Loucy (cell line): ENCODE measurements around the gene RRAD.

ENCODE experiments used
- H2AFZ ChIP-seq: fragments of 200-600 bp; sonication (generic); 2 replicates; pipeline ENCODE4 v1.6.0; 2016; ENCODE audit warnings: antibody characterized with exemption, mild to moderate bottlenecking, low read length, moderate library complexity
- H3F3A ChIP-seq: fragments of 200-600 bp; 2 replicates; pipeline ENCODE4 v1.6.0; 2016; ENCODE audit warnings: antibody characterized with exemption, low read depth, mild to moderate bottlenecking
- H3K27me3 ChIP-seq: fragments of 200-600 bp; sonication (generic); 2 replicates; pipeline ENCODE4 v1.6.1; 2014; ENCODE audit warnings: low read length, mild to moderate bottlenecking; ENCODE audit not compliant: insufficient read depth, poor library complexity, severe bottlenecking
- H3K36me3 ChIP-seq: fragments of 200-600 bp; sonication (generic); 2 replicates; pipeline ENCODE4 v1.6.1; 2016; ENCODE audit warnings: low read length; ENCODE audit not compliant: insufficient read depth
- H3K4me1 ChIP-seq: fragments of 200-600 bp; sonication (generic); 2 replicates; pipeline ENCODE4 v1.5.1; 2014; ENCODE audit warnings: low read length, mild to moderate bottlenecking; ENCODE audit not compliant: insufficient read depth, poor library complexity, severe bottlenecking
- H3K4me2 ChIP-seq: fragments of 200-600 bp; sonication (generic); 2 replicates; pipeline ENCODE4 v1.6.0; 2014; ENCODE audit warnings: antibody characterized with exemption, low read length, low read depth, mild to moderate bottlenecking; ENCODE audit not compliant: poor library complexity, severe bottlenecking
- H3K4me3 ChIP-seq: fragments of 200-600 bp; sonication (generic); 2 replicates; pipeline ENCODE4 v1.5.1; 2014; ENCODE audit warnings: low read length, mild to moderate bottlenecking, mixed read lengths; ENCODE audit not compliant: poor library complexity, severe bottlenecking
- H3K79me2 ChIP-seq: fragments of 200-600 bp; sonication (generic); 2 replicates; pipeline ENCODE4 v1.6.1; 2014; ENCODE audit warnings: low read length; ENCODE audit not compliant: insufficient read depth
- H3K9ac ChIP-seq: fragments of 200-600 bp; sonication (generic); 2 replicates; pipeline ENCODE4 v1.6.0; 2014; ENCODE audit warnings: mild to moderate bottlenecking, low read depth, low read length, moderate library complexity; ENCODE audit not compliant: poor library complexity, severe bottlenecking
- H3K9me2 ChIP-seq: fragments of 200-600 bp; sonication (generic); replicated peaks from 2 replicates; pipeline ENCODE4 v1.6.1; 2016; ENCODE audit warnings: low read depth, low read length, mixed read lengths
- H3K9me3 ChIP-seq: fragments of 200-600 bp; sonication (generic); 2 replicates; pipeline ENCODE4 v1.6.1; 2014; ENCODE audit warnings: mild to moderate bottlenecking, antibody characterized with exemption, low read length, low read depth; ENCODE audit not compliant: insufficient read depth
- H4K20me1 ChIP-seq: fragments of 200-600 bp; sonication (generic); 2 replicates; pipeline ENCODE4 v1.6.0; 2014; ENCODE audit warnings: antibody characterized with exemption, low read length, mild to moderate bottlenecking; ENCODE audit not compliant: insufficient read depth, poor library complexity, severe bottlenecking
- EZH2phosphoT487 ChIP-seq: fragments of 200-600 bp; IDR thresholded peaks from 2 replicates; pipeline ENCODE4 v1.6.1; 2018; ENCODE audit warnings: antibody characterized with exemption, mild to moderate bottlenecking, moderate library complexity, borderline replicate concordance
- TF ChIP-seq, protein P1 (sequence below): fragments of 200-600 bp; sonication (generic); conservative IDR thresholded peaks from 2 replicates; pipeline ENCODE4 v1.5.1; 2014; ENCODE audit warnings: mild to moderate bottlenecking, antibody characterized with exemption, low read length

Gene RRAD

DNA sequence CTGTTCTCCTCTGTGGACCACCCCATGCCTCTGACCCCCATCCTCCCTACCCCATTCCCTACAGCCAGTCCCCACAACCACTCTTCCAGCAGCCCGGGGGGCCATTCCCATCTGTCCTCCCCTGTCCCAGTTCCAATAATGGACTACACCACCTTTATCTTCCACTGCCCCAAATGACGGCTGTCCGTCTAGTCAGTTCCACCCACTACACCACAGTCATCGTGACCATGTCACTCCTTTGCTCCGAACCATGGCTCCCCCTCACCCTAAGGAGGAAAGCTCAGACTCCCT, 29.7 kb downstream of the RRAD start:
- no peaks in the 10 kb centered on the region for H3F3A ChIP-seq
- H3K9ac ChIP-seq, result no peak overlapping the region
- no peaks in the 10 kb centered on the region for H3K79me2 ChIP-seq
- H3K36me3 ChIP-seq, result no peaks in the 10 kb centered on the region
- H3K4me1 ChIP-seq, result peaks cover 10% of the 10 kb centered on the region
- no peaks in the 10 kb centered on the region for H3K9me2 ChIP-seq
- no peaks in the 10 kb centered on the region for H4K20me1 ChIP-seq
- H3K9me3 ChIP-seq, result no peaks in the 10 kb centered on the region
- TF ChIP-seq, protein P1, sequence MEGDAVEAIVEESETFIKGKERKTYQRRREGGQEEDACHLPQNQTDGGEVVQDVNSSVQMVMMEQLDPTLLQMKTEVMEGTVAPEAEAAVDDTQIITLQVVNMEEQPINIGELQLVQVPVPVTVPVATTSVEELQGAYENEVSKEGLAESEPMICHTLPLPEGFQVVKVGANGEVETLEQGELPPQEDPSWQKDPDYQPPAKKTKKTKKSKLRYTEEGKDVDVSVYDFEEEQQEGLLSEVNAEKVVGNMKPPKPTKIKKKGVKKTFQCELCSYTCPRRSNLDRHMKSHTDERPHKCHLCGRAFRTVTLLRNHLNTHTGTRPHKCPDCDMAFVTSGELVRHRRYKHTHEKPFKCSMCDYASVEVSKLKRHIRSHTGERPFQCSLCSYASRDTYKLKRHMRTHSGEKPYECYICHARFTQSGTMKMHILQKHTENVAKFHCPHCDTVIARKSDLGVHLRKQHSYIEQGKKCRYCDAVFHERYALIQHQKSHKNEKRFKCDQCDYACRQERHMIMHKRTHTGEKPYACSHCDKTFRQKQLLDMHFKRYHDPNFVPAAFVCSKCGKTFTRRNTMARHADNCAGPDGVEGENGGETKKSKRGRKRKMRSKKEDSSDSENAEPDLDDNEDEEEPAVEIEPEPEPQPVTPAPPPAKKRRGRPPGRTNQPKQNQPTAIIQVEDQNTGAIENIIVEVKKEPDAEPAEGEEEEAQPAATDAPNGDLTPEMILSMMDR, result no peak
- no peak for TF ChIP-seq EZH2phosphoT487
- H3K27me3 ChIP-seq, result no peaks in the 10 kb centered on the region
- no peak overlapping the region for H2AFZ ChIP-seq
- H3K4me2 ChIP-seq, result no peak overlapping the region
- H3K4me3 ChIP-seq, result no peak overlapping the region

DNA sequence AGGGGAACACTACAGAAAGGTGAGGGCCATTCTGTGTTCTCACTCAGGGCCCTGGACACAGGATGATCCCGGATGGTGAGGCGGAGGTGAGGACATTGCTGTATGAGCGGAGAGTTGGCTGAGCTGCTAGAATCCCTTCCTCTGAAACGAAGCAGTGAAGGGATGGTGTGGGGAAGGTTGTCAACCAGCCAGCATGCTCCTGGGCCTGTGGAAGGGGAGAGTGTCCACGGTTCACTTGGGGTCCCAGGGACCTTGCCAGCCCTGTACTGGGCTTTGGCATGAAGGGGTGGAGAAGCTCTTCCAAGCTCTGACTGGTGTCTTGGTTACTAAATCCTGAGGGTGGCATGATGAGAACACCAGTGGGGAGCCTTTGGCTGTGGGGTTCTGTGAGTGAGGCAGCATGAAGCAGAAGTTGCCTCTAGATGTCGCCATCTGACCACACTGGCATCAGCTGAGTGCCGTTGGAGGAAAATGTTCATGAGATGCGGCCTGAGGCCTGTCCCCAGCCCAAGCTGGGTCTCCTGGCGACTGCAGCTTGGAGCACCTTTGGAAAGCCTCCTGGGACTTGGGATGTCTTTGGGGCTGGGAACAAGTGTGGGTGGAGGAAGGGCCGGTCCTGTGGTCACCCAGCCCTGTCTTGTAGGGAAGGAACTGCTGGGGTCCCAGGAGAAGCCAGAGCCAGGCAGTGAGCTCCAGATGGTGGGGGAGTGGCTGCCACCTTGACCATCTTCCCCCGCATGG, 30.2 kb downstream of the RRAD start:
- Histone ChIP-seq H3F3A (no peaks in the 10 kb centered on the region), H3K4me3 (no peak overlapping the region), H3K4me2 (no peak overlapping the region), H3K36me3 (no peaks in the 10 kb centered on the region), H3K9ac (no peak overlapping the region), H2AFZ (no peak overlapping the region), H3K4me1 (peaks cover 9% of the 10 kb centered on the region), H4K20me1 (no peaks in the 10 kb centered on the region), H3K79me2 (no peaks in the 10 kb centered on the region), H3K27me3 (no peaks in the 10 kb centered on the region), H3K9me2 (no peaks in the 10 kb centered on the region), H3K9me3 (no peaks in the 10 kb centered on the region)
- TF ChIP-seq, protein P1, result peak; percentile 85
- TF ChIP-seq EZH2phosphoT487, result no peak

DNA sequence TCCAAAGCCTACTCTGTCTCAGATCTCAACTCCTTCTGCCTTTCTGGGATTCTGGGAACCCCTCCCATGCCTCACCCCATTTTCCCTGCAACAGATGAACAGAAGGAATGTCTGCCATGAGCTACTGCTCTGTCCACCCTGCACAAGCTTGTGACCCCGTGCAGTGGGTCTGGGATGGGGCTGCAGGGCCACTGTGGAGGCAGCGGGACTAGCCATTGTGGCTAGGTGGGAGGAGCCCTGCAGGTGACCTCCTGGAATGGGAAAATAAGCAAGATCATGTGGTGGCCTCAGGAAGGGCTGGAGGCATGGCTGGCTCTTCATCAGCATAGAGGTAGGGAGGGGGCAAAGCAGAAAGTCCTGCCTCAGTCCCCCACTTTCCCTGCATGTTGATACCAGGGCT, 31.3 kb downstream of the RRAD start:
- Histone ChIP-seq H3K4me3 (no peak overlapping the region), H3K27me3 (no peaks in the 10 kb centered on the region), H3K9me3 (no peaks in the 10 kb centered on the region), H3K9me2 (no peaks in the 10 kb centered on the region), H3K9ac (no peak overlapping the region), H3K79me2 (no peaks in the 10 kb centered on the region), H4K20me1 (no peaks in the 10 kb centered on the region), H2AFZ (no peak overlapping the region), H3F3A (no peaks in the 10 kb centered on the region), H3K36me3 (no peaks in the 10 kb centered on the region), H3K4me1 (peaks cover 4% of the 10 kb centered on the region), H3K4me2 (no peak overlapping the region)
- TF ChIP-seq, protein P1, result no peak
